Tibial artery (tissue), 4 donors: ENCODE data around the gene NMNAT3.

Source experiments
- DNase-seq, 2 donors: peaks; one replicate each; pipeline ENCODE4 v3.0.0-alpha.2; 2019
- H3K27ac ChIP-seq, 2 donors: fragments of 200-600 bp; sonication (generic) in 1 of 2; 1 replicate in 1 of 2; 2 replicates in 1 of 2; pipeline ENCODE4 v1.5.1; 2018 to 2019; ENCODE audit warnings: mild to moderate bottlenecking in 1 of 2
- H3K27me3 ChIP-seq, 2 donors: fragments of 200-600 bp; sonication (generic) in 1 of 2; one replicate each; pipeline versions ENCODE4 v1.5.1 to v1.6.0; 2016 to 2019
- H3K36me3 ChIP-seq, 3 donors: fragments of 200-600 bp; sonication (generic) in 2 of 3; one replicate each; pipeline ENCODE4 v1.5.1; 2016 to 2019; ENCODE audit warnings: mild to moderate bottlenecking in 2 of 3
- H3K4me1 ChIP-seq, 4 donors: fragments of 200-600 bp; sonication (generic) in 2 of 4; 1 replicate in 3 of 4; 2 replicates in 1 of 4; pipeline ENCODE4 v1.5.1; 2016 to 2019
- H3K4me3 ChIP-seq, 2 donors: fragments of 200-600 bp; sonication (generic) in 1 of 2; 1 replicate in 1 of 2; 2 replicates in 1 of 2; pipeline ENCODE4 v1.5.1; 2018 to 2019; ENCODE audit warnings: mild to moderate bottlenecking in 2 of 2
- H3K9me3 ChIP-seq, 3 donors: fragments of 200-600 bp; sonication (generic) in 1 of 3; one replicate each; pipeline ENCODE4 v1.5.1; 2016 to 2019
- intact Hi-C: fragments of 100-400 bp; cut with DNase I; formaldehyde crosslinking; loops from one replicate; pipeline ENCODE4 v1.15.0; 2023; ENCODE audit warnings: low total_unique reads
- TF ChIP-seq, protein P1 (sequence below), 2 experiments: fragments of 200-600 bp in 1 of 2; fragments of 450-650 bp in 1 of 2; IDR thresholded peaks; one replicate each; pipeline ENCODE4 v1.5.1; 2017 to 2019; ENCODE audit warnings: antibody characterized with exemption in 2 of 2, mild to moderate bottlenecking in 1 of 2, moderate library complexity in 1 of 2

Gene NMNAT3

GRCh38 chr3:139564294-139564861, 113.4 kb downstream of the NMNAT3 start:
- TF ChIP-seq, protein P1, sequence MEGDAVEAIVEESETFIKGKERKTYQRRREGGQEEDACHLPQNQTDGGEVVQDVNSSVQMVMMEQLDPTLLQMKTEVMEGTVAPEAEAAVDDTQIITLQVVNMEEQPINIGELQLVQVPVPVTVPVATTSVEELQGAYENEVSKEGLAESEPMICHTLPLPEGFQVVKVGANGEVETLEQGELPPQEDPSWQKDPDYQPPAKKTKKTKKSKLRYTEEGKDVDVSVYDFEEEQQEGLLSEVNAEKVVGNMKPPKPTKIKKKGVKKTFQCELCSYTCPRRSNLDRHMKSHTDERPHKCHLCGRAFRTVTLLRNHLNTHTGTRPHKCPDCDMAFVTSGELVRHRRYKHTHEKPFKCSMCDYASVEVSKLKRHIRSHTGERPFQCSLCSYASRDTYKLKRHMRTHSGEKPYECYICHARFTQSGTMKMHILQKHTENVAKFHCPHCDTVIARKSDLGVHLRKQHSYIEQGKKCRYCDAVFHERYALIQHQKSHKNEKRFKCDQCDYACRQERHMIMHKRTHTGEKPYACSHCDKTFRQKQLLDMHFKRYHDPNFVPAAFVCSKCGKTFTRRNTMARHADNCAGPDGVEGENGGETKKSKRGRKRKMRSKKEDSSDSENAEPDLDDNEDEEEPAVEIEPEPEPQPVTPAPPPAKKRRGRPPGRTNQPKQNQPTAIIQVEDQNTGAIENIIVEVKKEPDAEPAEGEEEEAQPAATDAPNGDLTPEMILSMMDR (IDR thresholded peaks at IDR 0.05), result no peak
- no peak for DNase-seq
- no peaks in the 10 kb centered on the region for H3K27me3 ChIP-seq
- no peak overlapping the region for H3K4me3 ChIP-seq
- H3K27ac ChIP-seq, result no peak overlapping the region
- H3K36me3 ChIP-seq, result no peaks in the 10 kb centered on the region
- intact Hi-C loops, result loop anchor here (10.0 kb wide), 1 partner anchor 140 kb away; no protein-coding TSS in a partner anchor
- no peaks in the 10 kb centered on the region for H3K9me3 ChIP-seq
- no peaks in the 10 kb centered on the region for H3K4me1 ChIP-seq

DNA sequence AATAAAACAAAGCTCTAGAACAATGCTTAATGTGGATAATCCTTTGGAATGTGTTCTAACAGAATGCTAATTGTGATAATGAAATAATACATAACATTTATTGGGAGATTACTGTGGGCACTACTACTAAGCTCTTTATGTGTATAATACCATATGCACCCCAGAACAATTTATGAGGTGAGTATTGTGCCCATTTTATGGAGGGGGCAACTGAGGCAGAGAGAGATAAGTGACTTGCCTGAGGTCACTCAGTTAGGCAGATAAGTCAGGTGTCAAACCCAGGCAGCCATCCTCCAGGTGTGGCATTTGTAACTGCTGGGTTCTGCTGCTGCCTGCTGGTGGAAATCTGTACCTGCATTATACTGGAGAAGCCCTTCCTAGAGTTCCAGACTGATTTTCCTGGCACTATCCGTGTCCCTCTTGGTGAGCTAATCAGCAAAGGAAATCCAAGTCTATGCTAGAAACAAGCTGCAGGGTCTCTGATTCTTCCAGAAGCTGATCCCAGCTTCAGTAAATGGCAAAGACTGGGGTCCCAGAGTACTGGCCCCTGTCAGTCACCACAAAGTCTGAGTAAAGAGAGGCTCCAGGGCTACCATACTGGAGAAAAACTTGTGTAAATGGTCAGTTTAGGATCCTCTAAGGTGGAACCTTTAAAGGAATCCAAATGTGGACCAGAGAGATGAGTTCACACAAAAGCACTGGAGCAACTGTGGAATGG, 115.7 kb downstream of the NMNAT3 start:
- Histone ChIP-seq H3K36me3 (no peaks in the 10 kb centered on the region), H3K4me3 (no peak overlapping the region), H3K27me3 (no peaks in the 10 kb centered on the region), H3K27ac (no peak overlapping the region), H3K9me3 (no peaks in the 10 kb centered on the region), H3K4me1 (no peaks in the 10 kb centered on the region)
- intact Hi-C loops, result loop anchor here (10.0 kb wide), 1 partner anchor 137 kb away; no protein-coding TSS in a partner anchor
- TF ChIP-seq, protein P1 (IDR thresholded peaks at IDR 0.05), result peak; percentile 49 to 70
- no peak for DNase-seq

GRCh38 chr3:139561255-139561817, 116.4 kb downstream of the NMNAT3 start:
- no peak overlapping the region for H3K4me3 ChIP-seq
- H3K9me3 ChIP-seq, result no peaks in the 10 kb centered on the region
- H3K27ac ChIP-seq, result no peak overlapping the region
- H3K36me3 ChIP-seq, result no peaks in the 10 kb centered on the region
- no peaks in the 10 kb centered on the region for H3K4me1 ChIP-seq
- no peak for DNase-seq
- TF ChIP-seq, protein P1 (IDR thresholded peaks at IDR 0.05), result no peak
- no peaks in the 10 kb centered on the region for H3K27me3 ChIP-seq
- intact Hi-C loops, result loop anchor here (10.0 kb wide), 1 partner anchor 137 kb away; no protein-coding TSS in a partner anchor

DNA sequence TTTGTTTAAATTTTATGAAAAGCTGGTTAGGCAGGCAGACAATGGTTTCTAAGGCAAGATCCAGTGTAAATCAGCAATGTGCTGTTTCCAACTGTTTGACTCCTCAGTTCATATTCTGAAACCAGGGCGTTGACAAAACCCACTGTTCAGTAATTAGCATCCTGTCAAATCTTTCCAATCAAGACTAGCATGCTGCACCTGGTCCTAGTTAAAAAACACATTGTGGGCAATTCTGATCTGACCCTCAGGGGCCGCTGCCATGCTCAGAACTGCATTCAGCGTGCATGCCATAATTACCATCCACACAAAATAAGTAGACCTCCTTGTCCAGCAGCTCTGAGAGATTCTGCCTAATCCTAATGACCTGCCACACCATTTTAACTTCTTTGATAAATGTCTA, 117.4 kb downstream of the NMNAT3 start:
- no peak overlapping the region for H3K27ac ChIP-seq
- intact Hi-C loops, result loop anchor here (10.0 kb wide), 1 partner anchor 136 kb away; no protein-coding TSS in a partner anchor

GRCh38 chr3:139559541-139559940, 118.2 kb downstream of the NMNAT3 start:
- TF ChIP-seq, protein P1 (IDR thresholded peaks at IDR 0.05), result no peak
- intact Hi-C loops, result no loop called here
- no peak for DNase-seq
- Histone ChIP-seq H3K27me3 (no peaks in the 10 kb centered on the region), H3K27ac (no peak overlapping the region), H3K36me3 (no peaks in the 10 kb centered on the region), H3K4me3 (no peak overlapping the region), H3K9me3 (no peaks in the 10 kb centered on the region), H3K4me1 (no peaks in the 10 kb centered on the region)

More for the DNA sequence above, 117.4 kb downstream of the NMNAT3 start:
- no peak overlapping the region for H3K4me3 ChIP-seq
- TF ChIP-seq, protein P1 (IDR thresholded peaks at IDR 0.05), result no peak
- H3K36me3 ChIP-seq, result no peaks in the 10 kb centered on the region
- no peaks in the 10 kb centered on the region for H3K9me3 ChIP-seq
- H3K27me3 ChIP-seq, result no peaks in the 10 kb centered on the region
- no peaks in the 10 kb centered on the region for H3K4me1 ChIP-seq
- DNase-seq, result no peak
